RWPE1 (cell line): ENCODE results near the gene SIPA1L2.

Experiments
- CTCF ChIA-PET: fragments of 350-600 bp; sonication (Branson Sonifier 250); formaldehyde crosslinking; extraction: SDS; loops from one replicate; lab custom pipeline; 2021; lab: Yijun Ruan, JAX
- POLR2A ChIA-PET: fragments of 400-600 bp; formaldehyde crosslinking; extraction: SDS; loops from one replicate; lab custom pipeline; 2020; ENCODE audit warnings: antibody characterized with exemption; ENCODE audit not compliant: low non-redundant PET; lab: Yijun Ruan, JAX
- DNase-seq: peaks from one replicate; pipeline ENCODE4 v3.0.0; 2012; ENCODE audit warnings: low spot score
- H3K27ac ChIP-seq: fragments of 450-650 bp; 2 replicates; pipeline ENCODE4 v1.5.1; 2017
- TF ChIP-seq, protein P1 (sequence below): fragments of 450-650 bp; conservative IDR thresholded peaks from 2 replicates; pipeline ENCODE4 v1.5.1; 2017; ENCODE audit warnings: low read depth, mild to moderate bottlenecking

The SIPA1L2 gene

DNA sequence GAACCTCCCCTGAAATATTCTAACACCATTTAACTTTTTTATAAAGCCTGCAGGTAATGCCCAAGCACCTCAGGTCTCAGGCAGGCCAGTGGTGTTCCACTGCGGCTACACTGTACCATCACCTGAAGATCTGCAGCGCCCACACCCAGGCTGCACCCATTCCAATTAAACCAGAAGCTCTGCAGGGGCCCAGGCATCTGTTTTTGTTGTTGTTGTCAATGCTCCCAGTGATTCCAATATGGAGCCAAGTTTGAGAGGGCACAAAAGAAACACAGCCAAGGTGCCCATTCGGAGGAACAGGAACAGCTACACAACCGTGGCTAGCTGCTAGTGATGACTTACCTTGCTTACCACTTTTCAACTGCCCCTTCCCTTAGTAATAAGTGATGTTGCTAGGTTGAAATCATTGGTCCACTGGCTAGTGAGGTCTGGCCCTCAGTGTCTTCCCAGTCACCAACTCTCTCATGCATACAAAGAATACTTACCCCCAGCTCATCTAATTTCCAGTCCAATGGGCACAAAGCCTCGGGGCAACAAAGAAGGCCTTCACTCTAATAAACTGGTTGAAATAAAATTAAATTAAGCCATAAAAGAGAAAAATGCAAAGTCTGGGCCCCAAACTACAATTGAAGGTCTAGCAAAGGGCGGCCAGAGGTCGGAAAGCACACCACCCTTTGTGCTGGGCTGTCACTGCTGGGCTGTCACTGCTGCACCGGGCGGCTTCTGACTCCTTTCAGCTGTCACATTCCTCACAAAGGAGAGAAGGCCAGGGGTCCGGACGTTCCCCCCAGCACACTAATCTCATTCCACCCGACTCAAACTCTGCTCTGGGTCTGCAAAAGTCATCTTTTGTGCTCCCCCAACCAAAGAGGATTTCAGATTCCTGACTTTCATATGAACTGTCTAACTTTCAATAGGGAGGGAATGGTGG is 34.9 kb downstream of the SIPA1L2 start:
- no peak for DNase-seq
- H3K27ac ChIP-seq: no peak overlapping the region
- ChIA-PET POLR2A (no interaction called here), CTCF (interaction anchor here (0.6 to 1.5 kb wide), 3 partner anchors 66 to 577 kb away, joined by 3 to 4 read pairs (median 3); no protein-coding TSS in a partner anchor)
- TF ChIP-seq, protein P1, sequence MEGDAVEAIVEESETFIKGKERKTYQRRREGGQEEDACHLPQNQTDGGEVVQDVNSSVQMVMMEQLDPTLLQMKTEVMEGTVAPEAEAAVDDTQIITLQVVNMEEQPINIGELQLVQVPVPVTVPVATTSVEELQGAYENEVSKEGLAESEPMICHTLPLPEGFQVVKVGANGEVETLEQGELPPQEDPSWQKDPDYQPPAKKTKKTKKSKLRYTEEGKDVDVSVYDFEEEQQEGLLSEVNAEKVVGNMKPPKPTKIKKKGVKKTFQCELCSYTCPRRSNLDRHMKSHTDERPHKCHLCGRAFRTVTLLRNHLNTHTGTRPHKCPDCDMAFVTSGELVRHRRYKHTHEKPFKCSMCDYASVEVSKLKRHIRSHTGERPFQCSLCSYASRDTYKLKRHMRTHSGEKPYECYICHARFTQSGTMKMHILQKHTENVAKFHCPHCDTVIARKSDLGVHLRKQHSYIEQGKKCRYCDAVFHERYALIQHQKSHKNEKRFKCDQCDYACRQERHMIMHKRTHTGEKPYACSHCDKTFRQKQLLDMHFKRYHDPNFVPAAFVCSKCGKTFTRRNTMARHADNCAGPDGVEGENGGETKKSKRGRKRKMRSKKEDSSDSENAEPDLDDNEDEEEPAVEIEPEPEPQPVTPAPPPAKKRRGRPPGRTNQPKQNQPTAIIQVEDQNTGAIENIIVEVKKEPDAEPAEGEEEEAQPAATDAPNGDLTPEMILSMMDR: no peak

DNA sequence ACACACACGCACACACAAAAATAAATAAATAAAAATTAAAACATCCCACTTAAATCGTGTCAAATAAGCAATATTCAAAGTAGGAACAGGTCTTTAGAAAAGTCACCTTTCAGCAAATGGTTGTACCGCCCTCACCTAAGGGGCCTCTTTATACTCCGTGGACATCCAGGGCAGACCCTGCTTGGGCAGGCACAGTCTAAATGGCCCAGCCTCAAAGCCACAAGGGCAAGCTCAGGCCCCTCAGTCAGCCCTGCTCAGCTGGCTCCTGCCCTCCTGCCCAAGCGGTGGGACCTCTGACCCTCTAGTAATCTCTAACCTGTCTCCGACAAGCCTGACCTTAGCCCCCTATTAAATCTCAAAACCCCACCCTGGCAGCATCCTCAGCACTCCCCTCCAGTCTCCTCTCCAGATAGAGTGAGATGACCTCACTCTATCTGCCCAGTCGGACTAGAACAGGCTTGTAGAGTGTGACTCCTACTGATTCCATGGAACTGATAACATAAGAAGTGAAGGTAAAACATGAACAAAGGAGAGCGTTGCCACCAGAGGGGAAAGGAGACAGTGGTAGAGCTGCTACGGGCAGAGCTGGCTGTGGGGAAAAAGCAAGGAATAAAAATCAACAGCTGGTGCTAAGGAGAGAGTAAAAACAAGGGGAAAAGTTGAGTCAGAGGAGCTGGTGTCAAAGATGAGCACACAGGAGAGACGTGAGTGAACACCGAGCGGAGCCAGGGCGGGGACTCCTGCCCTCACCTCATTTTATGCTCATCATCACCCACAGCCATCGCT is 36.0 kb downstream of the SIPA1L2 start:
- peak; percentile 31 for DNase-seq
- CTCF ChIA-PET: interaction anchor here (1.0 to 1.5 kb wide), 2 partner anchors 64 to 576 kb away, joined by 3 read pairs; no protein-coding TSS in a partner anchor
- H3K27ac ChIP-seq: no peak overlapping the region
- TF ChIP-seq, protein P1: no peak
- POLR2A ChIA-PET: no interaction called here

DNA sequence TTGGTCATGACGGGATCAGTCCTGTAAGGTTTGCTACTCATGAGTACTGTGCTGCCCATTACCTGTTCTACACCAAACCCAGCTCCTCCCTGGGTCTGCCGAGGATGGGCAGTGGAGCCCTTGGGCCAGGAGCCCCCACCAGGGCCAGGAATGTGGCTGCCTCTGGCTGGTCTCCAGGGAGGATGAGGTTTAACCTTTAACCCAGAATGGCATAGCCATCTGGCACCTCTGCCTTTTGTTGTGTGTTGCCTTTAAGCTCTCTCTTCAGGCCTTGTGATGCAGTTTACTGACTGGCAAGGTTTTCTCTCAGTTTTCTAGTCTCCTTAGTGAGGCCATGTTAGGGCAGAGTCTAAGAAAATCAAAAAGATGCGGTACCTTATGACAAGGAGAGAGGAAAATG is 38.6 kb downstream of the SIPA1L2 start:
- POLR2A ChIA-PET: interaction anchor here (0.6 kb wide), 1 partner anchor 200 kb away, joined by 3 read pairs; no protein-coding TSS in a partner anchor
- no peak overlapping the region for H3K27ac ChIP-seq
- CTCF ChIA-PET: no interaction called here
- DNase-seq: no peak
- TF ChIP-seq, protein P1: no peak

DNA sequence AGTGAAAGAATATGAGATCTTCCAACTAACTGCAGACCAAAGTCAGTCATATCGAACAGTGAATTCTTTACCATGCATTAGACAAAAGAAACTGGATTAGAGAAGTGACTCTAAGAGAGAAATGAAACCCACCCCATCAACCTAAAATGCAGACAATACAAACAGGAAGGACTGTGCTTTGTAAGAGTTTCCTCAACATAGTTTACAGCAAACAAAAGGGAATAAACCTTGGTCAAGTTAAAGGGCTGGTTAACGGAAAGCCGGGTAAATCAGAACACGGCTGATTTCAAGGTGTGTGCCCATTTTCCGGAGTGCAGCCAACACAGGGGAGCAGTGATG is 39.2 kb downstream of the SIPA1L2 start:
- DNase-seq: no peak
- TF ChIP-seq, protein P1: no peak
- POLR2A ChIA-PET: no interaction called here
- no peak overlapping the region for H3K27ac ChIP-seq
- CTCF ChIA-PET: no interaction called here

DNA sequence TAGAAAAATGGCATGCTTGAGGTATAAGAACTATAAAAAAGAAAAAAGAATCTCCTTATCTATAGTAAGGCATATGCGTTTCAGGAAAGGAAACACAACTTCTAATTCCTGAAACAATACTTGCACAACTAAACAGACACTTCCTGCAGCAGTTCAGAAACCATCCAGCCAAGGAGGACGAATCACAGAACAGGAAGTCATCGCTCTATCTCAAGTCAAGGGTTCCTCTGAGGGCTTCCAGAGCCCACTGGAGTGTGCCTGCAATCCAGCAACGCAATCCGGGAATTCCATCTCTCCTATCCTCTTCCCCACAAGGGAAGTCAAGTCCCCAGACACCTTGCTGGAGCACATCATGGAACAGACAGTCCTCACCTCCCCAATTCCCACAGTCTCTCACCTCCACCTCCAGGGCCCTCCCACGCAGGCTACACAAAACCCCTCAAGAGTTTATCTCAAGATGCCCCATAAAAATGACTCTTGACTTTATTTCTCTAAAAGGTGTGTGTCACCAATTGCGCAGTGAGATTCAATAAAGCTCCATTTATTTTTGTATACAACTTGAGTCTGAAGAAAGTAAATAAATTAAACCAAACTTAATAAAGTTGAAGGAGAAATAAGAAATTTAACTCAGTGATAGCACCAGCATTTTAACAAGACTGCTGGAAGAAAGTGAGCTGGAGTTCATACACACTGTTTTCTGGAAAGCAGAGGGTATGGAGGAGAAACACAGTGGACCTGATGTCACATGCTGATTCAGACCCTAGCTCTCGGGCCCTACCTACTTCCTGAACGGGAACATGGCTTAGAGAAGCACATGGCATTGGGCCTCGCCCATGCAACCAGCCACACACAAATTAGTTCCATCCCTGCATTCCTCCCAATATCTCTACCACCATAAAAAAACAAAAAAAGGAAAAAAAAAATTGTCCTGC is 39.9 kb downstream of the SIPA1L2 start:
- DNase-seq: no peak
- TF ChIP-seq, protein P1: no peak
- no peak overlapping the region for H3K27ac ChIP-seq
- ChIA-PET POLR2A (no interaction called here), CTCF (no interaction called here)
